GM18520 (cell line): ENCODE results near the gene HSP90AA1.

Source experiments
- ATAC-seq: cut with Tn5 transposase; IDR thresholded peaks from one replicate; pipeline ENCODE4 v1.9.1; 2021; ENCODE audit not compliant: unreplicated experiment

Gene HSP90AA1

GRCh38 chr14:102043251-102044025 is 43.4 kb downstream of the HSP90AA1 start:
- ATAC-seq: no peak

- ATAC-seq: no peak
These were observed 44.1 kb downstream of the HSP90AA1 start for GRCh38 chr14:102042699-102043098.

GRCh38 chr14:102040153-102040552 is 46.7 kb downstream of the HSP90AA1 start:
- no peak for ATAC-seq

GRCh38 chr14:102039157-102039556 is 47.7 kb downstream of the HSP90AA1 start:
- no peak for ATAC-seq

GRCh38 chr14:102037686-102038085 is 49.2 kb downstream of the HSP90AA1 start:
- no peak for ATAC-seq

GRCh38 chr14:102035914-102036313 is 50.9 kb downstream of the HSP90AA1 start:
- ATAC-seq: no peak

- ATAC-seq: no peak
These were observed 52.5 kb downstream of the HSP90AA1 start for GRCh38 chr14:102034301-102034700.

- ATAC-seq: no peak
These were observed 53.6 kb downstream of the HSP90AA1 start for GRCh38 chr14:102033241-102033640.
